GM20431 (cell line): ENCODE measurements around the gene YIF1B.

Source experiments
- in situ Hi-C: fragments of 300-500 bp; cut with MseI, MboI; formaldehyde crosslinking; loops from one replicate; pipeline ENCODE4 v1.15.0; 2020; ENCODE audit warnings: low sequenced_read_pairs; ENCODE audit not compliant: unreplicated experiment

The YIF1B gene

GRCh38 chr19:38307597-38307996 is 8.2 kb downstream of the YIF1B start:
- in situ Hi-C loops = no loop called here

- in situ Hi-C loops = no loop called here
Measured at GRCh38 chr19:38307076-38307475, 8.7 kb downstream of the YIF1B start.

- in situ Hi-C loops = no loop called here
Measured at GRCh38 chr19:38306236-38306635, 9.5 kb downstream of the YIF1B start.

GRCh38 chr19:38304866-38305429 is 10.8 kb downstream of the YIF1B start:
- in situ Hi-C loops = no loop called here

- in situ Hi-C loops = no loop called here
Measured at GRCh38 chr19:38304352-38304865, 11.3 kb downstream of the YIF1B start.

GRCh38 chr19:38303517-38304351 is 12.0 kb downstream of the YIF1B start, which contains the start of gene C19orf33:
Gene C19orf33, plus strand, starts transcription at chr19:38304251. Its CDS starts 11 bp downstream, at chr19:38304262.
- in situ Hi-C loops = no loop called here

GRCh38 chr19:38298821-38299680 is 16.7 kb downstream of the YIF1B start:
- in situ Hi-C loops = no loop called here

- in situ Hi-C loops = no loop called here
Measured at GRCh38 chr19:38294090-38294489, 21.7 kb downstream of the YIF1B start.

- in situ Hi-C loops = no loop called here
Measured at GRCh38 chr19:38293281-38293680, 22.5 kb downstream of the YIF1B start.

GRCh38 chr19:38291855-38292254 is 23.9 kb downstream of the YIF1B start:
- in situ Hi-C loops = no loop called here

GRCh38 chr19:38290631-38291147 is 25.1 kb downstream of the YIF1B start:
- in situ Hi-C loops = no loop called here

GRCh38 chr19:38289955-38290354 is 25.8 kb downstream of the YIF1B start:
- in situ Hi-C loops = no loop called here

- in situ Hi-C loops = no loop called here
Measured at GRCh38 chr19:38288123-38288855, 27.5 kb downstream of the YIF1B start.

- in situ Hi-C loops = no loop called here
Measured at GRCh38 chr19:38287604-38288003, 28.1 kb downstream of the YIF1B start.

- in situ Hi-C loops = no loop called here
Measured at GRCh38 chr19:38285567-38285966, 30.2 kb downstream of the YIF1B start.

- in situ Hi-C loops = no loop called here
Measured at GRCh38 chr19:38284422-38284821, 31.3 kb downstream of the YIF1B start.

GRCh38 chr19:38283271-38283670 is 32.5 kb downstream of the YIF1B start:
- in situ Hi-C loops = no loop called here

GRCh38 chr19:38281811-38282566 is 33.8 kb downstream of the YIF1B start:
- in situ Hi-C loops = no loop called here
